IgD-negative memory B cell (primary cell): ENCODE data around the gene CDYL2. TPM values are rescaled to one million over a fixed set of nuclear protein-coding genes. Genes with fewer than 3 reads are reported as not detected.

ENCODE experiments used
- H3K27ac Mint-ChIP-seq, 3 donors: one replicate each; pipeline ENCODE4 v1.8.0; 2020 to 2022; ENCODE audit warnings: mild to moderate bottlenecking in 3 of 3, mixed read lengths in 3 of 3, moderate library complexity in 1 of 3
- H3K27me3 Mint-ChIP-seq: one replicate; pipeline ENCODE4 v1.8.0; 2021; ENCODE audit warnings: mixed read lengths
- H3K36me3 Mint-ChIP-seq: one replicate; pipeline ENCODE4 v1.8.0; 2020; ENCODE audit warnings: mild to moderate bottlenecking, mixed read lengths
- H3K4me1 Mint-ChIP-seq, 3 donors: one replicate each; pipeline ENCODE4 v1.8.0; 2020 to 2022; ENCODE audit warnings: mixed read lengths in 3 of 3, mild to moderate bottlenecking in 1 of 3
- H3K4me3 Mint-ChIP-seq, 4 donors: one replicate each; pipeline ENCODE4 v1.8.0; 2020 to 2022; ENCODE audit warnings: mild to moderate bottlenecking in 4 of 4, mixed read lengths in 4 of 4, moderate library complexity in 3 of 4
- H3K9me3 Mint-ChIP-seq, 3 donors: one replicate each; pipeline ENCODE4 v1.8.0; 2020 to 2021; ENCODE audit warnings: mixed read lengths in 3 of 3, mild to moderate bottlenecking in 1 of 3
- polyA plus RNA-seq: library from polyadenylated mRNA; unstranded; fragments of 300-500 nt; fragmentation: Illumina TruSeq; gene quantifications from one replicate; pipeline ENCODE4 v1.2.3, GENCODE V29; 2021

Gene CDYL2
- polyA plus RNA-seq, 1 donor from 2014 or later, result 0.69 TPM

DNA sequence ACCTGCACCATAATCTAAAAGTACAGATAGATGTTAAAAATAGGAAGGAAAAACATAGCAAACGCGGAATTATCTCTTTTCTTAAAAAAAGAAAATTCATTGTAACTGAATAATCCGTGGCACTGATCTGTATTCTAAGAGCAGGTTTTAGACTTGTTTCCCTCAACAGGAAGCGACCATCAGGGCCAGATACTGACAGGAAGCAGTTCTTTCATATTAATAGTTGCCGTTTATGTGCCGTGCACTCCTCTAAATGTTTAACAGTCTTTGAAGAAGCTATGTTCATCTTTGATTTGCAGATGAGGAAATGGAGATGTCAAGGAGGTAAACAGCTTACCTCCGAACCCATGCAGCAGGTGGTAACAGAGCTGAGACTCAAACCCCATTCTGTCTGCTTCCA is 240.0 kb downstream of the CDYL2 start:
- Mint-ChIP-seq H3K27ac (no peak overlapping the region), H3K36me3 (peaks cover 2% of the 10 kb centered on the region), H3K4me1 (peaks cover 0 to 3% (median 0%) of the 10 kb centered on the region in 3 donors), H3K9me3 (no peaks in the 10 kb centered on the region), H3K4me3 (no peak overlapping the region), H3K27me3 (no peaks in the 10 kb centered on the region)

DNA sequence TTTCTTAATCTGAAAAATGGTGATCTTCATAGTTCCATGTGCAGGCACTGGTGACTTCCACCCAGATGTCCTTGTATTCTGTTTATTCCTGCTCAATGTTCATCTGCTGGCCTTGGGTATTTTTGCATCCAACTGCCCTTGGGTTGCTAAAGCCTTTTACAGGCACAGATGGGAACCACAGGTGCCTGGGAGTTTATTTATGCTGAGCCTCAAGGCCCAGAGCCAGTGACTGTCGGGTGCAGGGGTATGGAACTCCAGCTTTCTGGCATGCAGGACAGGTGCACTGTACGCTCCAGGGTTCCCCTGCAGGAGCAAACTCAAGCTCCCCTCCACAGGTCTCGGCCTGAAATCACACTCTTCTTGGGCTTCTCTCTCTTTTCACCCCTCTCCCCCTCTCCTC is 241.3 kb downstream of the CDYL2 start:
- Mint-ChIP-seq H3K36me3 (peaks cover 2% of the 10 kb centered on the region), H3K9me3 (no peaks in the 10 kb centered on the region), H3K27me3 (no peaks in the 10 kb centered on the region), H3K4me3 (no peak overlapping the region), H3K4me1 (peaks cover 0 to 3% (median 0%) of the 10 kb centered on the region in 3 donors), H3K27ac (no peak overlapping the region)

DNA sequence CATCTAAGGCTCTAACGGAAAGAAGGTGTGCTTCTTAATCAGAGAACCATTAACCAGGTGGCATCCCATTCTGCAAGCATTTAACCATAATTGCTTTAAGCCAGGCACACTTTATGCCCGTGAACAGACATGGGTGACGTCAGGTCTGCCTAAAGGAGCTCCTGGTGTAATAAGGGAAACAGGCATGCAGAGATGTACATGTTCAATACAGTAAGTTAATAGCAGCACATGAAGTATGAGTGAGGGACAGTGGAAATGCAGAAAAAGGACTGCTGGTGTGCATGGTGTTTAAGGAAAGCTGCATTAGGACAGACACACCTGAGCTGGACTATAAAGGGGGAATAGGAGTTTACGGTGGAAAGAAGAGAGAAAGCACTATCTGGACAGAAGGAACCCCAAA is 245.0 kb downstream of the CDYL2 start:
- Mint-ChIP-seq H3K9me3 (no peaks in the 10 kb centered on the region), H3K4me1 (no peaks in the 10 kb centered on the region), H3K36me3 (no peaks in the 10 kb centered on the region), H3K27me3 (no peaks in the 10 kb centered on the region), H3K27ac (no peak overlapping the region), H3K4me3 (no peak overlapping the region)

DNA sequence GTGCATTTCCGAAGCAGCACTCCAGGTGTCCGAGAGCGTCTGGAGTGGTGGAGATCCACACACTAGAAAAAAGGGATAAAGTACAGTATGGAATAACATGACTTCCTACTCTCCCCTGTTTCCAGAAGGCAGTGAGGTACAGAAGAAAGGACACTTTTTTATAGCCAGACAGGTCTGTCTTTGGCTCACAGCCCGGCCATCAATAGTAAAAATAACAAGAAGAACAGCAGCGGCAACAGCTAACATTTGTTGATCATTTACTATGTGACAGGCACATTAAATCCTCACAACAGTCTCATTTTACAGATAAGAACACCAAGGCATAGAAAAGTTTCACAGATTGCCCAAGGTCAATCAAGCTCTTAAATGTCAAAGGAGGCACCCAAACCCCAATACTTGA is 247.4 kb downstream of the CDYL2 start:
- H3K27me3 Mint-ChIP-seq, result no peaks in the 10 kb centered on the region
- no peaks in the 10 kb centered on the region for H3K36me3 Mint-ChIP-seq
- H3K4me3 Mint-ChIP-seq, result no peak overlapping the region
- no peak overlapping the region for H3K27ac Mint-ChIP-seq
- no peaks in the 10 kb centered on the region for H3K9me3 Mint-ChIP-seq
- H3K4me1 Mint-ChIP-seq, result peaks cover 0 to 3% (median 0%) of the 10 kb centered on the region in 3 donors

DNA sequence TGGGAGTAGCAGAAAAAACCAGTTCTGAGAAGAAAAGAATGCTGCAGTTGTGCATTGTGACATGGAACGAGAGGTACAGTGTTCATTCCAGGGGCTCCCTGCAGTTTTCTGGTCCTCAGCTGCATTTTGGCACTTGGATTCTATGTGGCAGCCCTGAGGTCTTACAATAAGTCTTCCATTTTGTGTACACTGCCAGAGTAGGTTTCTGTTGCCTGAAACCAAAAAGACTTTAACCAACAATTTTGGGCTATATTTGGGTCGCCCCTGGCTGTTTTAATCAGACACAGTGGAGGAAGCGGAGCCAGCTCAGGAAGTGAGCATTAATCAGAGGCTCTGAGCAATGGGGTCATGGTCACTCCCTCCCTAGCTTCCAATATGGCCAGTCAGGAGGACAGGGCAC is 247.9 kb downstream of the CDYL2 start:
- no peak overlapping the region for H3K4me3 Mint-ChIP-seq
- H3K4me1 Mint-ChIP-seq, result peaks cover 0 to 3% (median 0%) of the 10 kb centered on the region in 3 donors
- H3K36me3 Mint-ChIP-seq, result no peaks in the 10 kb centered on the region
- H3K27me3 Mint-ChIP-seq, result no peaks in the 10 kb centered on the region
- no peak overlapping the region for H3K27ac Mint-ChIP-seq
- no peaks in the 10 kb centered on the region for H3K9me3 Mint-ChIP-seq

DNA sequence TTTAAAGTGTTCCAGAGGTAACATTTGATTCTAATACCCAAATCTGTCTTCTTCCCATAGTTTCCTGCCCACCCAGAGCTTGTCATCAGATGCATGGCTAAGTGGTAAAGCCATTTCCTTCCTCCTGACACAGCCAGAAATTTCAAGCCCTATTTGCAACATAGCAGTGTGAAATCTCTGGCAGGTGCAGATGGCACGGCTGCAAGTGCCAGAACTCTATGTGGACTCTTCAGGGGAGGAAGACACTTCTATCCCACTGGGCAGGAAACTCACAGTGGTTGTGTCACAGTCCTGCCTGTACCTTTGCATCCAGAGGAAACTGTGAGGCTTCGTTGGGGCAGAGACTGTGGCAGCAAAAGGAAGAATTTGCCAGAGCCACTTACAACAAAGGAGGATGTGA is 250.4 kb downstream of the CDYL2 start:
- no peak overlapping the region for H3K27ac Mint-ChIP-seq
- peaks cover 0 to 3% (median 0%) of the 10 kb centered on the region in 3 donors for H3K4me1 Mint-ChIP-seq
- no peaks in the 10 kb centered on the region for H3K27me3 Mint-ChIP-seq
- no peaks in the 10 kb centered on the region for H3K9me3 Mint-ChIP-seq
- no peak overlapping the region for H3K4me3 Mint-ChIP-seq
- H3K36me3 Mint-ChIP-seq, result no peaks in the 10 kb centered on the region

DNA sequence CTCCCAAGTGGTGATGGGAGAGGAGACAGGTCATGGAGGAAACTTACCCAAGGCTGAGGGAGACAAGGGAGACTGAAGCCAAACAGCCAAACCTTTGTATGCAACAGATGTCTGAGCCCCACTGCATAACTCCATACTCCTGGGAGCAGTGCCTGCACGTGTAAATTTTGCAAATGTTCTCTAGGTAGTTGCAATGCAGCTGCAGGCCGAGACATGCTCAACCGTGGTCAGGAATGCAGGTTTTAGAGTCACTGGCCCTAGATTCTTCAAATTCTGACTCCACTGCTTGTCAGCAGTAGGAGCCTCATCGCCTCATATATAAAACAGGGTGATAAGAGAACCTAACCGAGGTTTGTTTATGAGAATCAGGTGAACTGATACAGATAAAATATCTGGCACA is 252.1 kb downstream of the CDYL2 start:
- H3K9me3 Mint-ChIP-seq, result no peaks in the 10 kb centered on the region
- H3K27ac Mint-ChIP-seq, result no peak overlapping the region
- H3K36me3 Mint-ChIP-seq, result no peaks in the 10 kb centered on the region
- no peaks in the 10 kb centered on the region for H3K27me3 Mint-ChIP-seq
- H3K4me1 Mint-ChIP-seq, result peaks cover 0 to 3% (median 0%) of the 10 kb centered on the region in 3 donors
- no peak overlapping the region for H3K4me3 Mint-ChIP-seq

Other genes with a start within 250 kb of the CDYL2 start
- 89.9 TPM for gene CMC2, start 202.3 kb upstream of the CDYL2 start, polyA plus RNA-seq
- 7.8 TPM for gene CENPN, start 202.6 kb upstream of the CDYL2 start, polyA plus RNA-seq
- 19.5 TPM for gene ATMIN, start 231.2 kb upstream of the CDYL2 start, polyA plus RNA-seq